Measurements from ENCODE around the gene ENDOV. TPM values are rescaled to one million over a fixed set of nuclear protein-coding genes. Genes with fewer than 3 reads are reported as not detected.

The ENDOV gene
- total RNA-seq, 1 experiment from 2014 or later = 14.1 TPM

DNA sequence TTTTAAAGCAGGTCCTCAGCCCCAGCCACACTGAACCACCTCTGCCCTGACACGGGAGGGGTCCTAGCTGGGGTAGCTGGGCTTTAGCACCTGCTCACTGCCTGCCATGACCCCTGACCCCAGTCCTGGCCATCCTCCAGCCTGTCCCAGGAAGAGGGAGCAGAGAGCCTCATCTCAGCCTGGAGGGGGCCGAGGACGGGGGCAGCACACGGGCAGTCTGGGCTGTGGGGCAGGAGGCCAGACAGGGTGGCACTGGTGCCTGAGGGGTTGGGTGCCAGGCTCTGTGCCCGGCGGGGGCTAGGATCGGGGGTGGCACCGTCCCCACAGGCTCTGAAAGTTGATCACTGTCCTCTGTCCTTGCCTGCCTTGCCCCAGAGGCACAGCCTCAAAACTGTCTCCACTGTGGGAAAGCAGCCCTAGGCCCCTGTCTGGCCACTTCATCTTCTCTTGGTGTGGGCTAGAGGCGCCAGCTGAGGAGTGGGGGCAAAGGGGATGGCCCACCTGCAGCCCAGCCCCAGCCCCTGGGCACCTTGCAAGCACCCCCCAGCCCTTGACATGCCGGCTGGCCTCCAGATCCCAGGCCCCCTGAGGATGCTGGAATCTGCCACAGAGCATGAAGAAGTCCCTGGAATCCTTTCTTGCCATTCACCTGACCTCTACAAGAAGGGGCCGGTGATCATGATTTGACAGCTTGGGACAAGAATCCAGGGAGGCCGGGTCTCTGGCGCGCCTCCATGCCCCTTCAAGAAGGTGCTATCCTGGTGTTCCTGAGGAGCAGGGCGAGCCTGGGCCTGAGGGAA is 15.7 kb downstream of the ENDOV start:
- H3K27me3 ChIP-seq (replicated peaks; ENCODE audit: insufficient read depth, low read depth, low read length, poor library complexity) = no peaks in the 10 kb centered on the region
- no peaks in the 10 kb centered on the region for H3K4me1 ChIP-seq (ENCODE audit: insufficient read depth, low read length, poor library complexity, severe bottlenecking)
- TF ChIP-seq, protein P1, sequence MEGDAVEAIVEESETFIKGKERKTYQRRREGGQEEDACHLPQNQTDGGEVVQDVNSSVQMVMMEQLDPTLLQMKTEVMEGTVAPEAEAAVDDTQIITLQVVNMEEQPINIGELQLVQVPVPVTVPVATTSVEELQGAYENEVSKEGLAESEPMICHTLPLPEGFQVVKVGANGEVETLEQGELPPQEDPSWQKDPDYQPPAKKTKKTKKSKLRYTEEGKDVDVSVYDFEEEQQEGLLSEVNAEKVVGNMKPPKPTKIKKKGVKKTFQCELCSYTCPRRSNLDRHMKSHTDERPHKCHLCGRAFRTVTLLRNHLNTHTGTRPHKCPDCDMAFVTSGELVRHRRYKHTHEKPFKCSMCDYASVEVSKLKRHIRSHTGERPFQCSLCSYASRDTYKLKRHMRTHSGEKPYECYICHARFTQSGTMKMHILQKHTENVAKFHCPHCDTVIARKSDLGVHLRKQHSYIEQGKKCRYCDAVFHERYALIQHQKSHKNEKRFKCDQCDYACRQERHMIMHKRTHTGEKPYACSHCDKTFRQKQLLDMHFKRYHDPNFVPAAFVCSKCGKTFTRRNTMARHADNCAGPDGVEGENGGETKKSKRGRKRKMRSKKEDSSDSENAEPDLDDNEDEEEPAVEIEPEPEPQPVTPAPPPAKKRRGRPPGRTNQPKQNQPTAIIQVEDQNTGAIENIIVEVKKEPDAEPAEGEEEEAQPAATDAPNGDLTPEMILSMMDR (conservative IDR thresholded peaks at IDR 0.05; ENCODE audit: low read depth, low read length) = no peak
- TF ChIP-seq EZH2 (IDR thresholded peaks at IDR 0.05; ENCODE audit: borderline replicate concordance, low read depth, low read length, poor library complexity, severe bottlenecking) = no peak
- no peak overlapping the region for H3K4me3 ChIP-seq (ENCODE audit: low read depth, low read length, poor library complexity, severe bottlenecking)
- BruUV-seq (replicated peaks) = no TSS peak
- ChIA-PET POLR2A (ENCODE audit: low non-redundant PET) (no interaction called here), CTCF (no interaction called here)
- intact Hi-C loops (cut with micrococcal nuclease; ENCODE audit: unreplicated experiment) = no loop called here
- H3K9me3 ChIP-seq (ENCODE audit: low read depth, low read length, poor library complexity, severe bottlenecking) = no peaks in the 10 kb centered on the region
- no peaks in the 10 kb centered on the region for H3K36me3 ChIP-seq (ENCODE audit: insufficient read depth, low read length, poor library complexity, severe bottlenecking)
- no peak for DNase-seq (ENCODE audit: low spot score)
- H3K27ac ChIP-seq (ENCODE audit: low read depth, low read length, poor library complexity, severe bottlenecking) = no peak overlapping the region

DNA sequence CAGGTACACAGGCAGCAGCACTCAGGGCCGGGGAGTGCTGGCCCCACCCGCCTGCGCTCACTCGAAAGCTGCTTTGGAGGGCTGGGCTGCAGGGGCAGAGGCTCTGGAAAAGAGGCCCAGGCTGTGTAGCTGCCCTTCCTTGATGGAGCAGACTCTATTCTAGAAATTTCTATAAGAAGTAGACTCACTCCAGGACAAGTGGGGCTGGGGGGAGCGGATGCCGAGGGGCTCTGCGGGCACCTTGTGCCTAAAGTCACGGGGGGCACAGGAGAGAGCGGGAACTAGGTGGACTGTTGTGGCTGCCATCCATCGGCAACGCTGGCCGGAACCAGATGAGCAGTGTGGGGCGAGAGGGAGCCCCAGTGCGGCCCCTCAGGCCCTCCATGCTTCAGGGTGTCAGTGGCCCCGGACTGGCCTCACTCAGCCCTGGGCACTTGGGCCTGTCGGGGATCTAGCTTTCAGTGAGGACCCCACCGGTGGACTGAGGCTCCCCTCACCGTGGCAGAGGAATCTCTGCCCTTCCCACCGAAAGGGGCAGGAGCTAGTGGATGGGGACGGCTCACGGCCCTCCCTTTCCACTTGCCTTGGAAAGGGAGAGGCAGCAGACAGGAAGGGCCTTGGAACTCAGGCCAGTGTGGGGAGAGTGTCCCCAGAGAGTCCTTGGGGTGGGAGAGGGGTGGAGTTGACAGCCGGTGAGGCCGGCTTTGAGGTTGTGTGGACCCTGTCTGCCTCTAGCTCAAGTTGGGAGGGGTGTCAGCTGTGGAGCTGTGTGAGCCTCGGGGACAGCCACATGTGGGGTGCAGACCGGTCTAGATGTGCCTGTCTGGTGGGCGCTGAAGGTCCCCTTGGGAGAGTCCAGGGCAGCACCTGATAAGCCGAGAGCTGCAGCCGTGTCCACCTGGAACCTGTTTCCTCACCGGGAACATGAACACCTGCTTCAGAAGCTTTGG is 16.6 kb downstream of the ENDOV start:
- H3K4me1 ChIP-seq (ENCODE audit: insufficient read depth, low read length, poor library complexity, severe bottlenecking) = no peaks in the 10 kb centered on the region

DNA sequence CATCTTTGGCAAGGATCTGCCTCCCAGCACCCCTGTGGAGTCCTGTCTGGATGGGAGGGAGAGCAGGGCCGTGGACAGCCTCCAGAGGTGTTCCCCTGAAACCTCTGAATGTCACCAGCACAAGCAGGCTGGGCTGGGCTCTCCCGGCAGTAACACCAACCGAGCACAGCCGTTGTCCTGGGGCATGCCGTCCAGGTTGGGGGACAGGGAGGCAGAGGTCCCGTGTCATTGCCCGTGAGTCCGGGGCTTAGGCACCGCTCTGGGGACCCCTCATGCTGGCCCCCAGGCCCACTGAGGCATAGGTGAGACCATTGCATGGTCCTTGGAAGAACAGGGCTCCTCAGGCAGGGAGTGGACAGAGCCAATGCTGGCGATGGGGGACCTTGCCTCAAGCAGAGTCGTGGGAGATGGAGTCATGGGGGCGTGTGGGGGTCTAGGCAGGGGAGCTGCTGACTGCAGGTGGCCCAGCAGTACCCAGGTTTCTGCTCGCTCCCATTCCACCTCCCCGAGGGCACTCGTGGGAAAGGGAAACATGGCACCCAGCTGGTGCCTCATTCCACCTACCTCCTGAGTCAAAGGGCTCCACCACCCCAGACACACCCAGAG is 17.5 kb downstream of the ENDOV start:
- intact Hi-C loops (cut with micrococcal nuclease; ENCODE audit: unreplicated experiment) = no loop called here
- no peak overlapping the region for H3K27ac ChIP-seq (ENCODE audit: low read depth, low read length, poor library complexity, severe bottlenecking)
- no peaks in the 10 kb centered on the region for H3K9me3 ChIP-seq (ENCODE audit: low read depth, low read length, poor library complexity, severe bottlenecking)
- no peak overlapping the region for H3K4me3 ChIP-seq (ENCODE audit: low read depth, low read length, poor library complexity, severe bottlenecking)
- H3K27me3 ChIP-seq (replicated peaks; ENCODE audit: insufficient read depth, low read depth, low read length, poor library complexity) = peaks cover 10% of the 10 kb centered on the region
- no peak for TF ChIP-seq EZH2 (IDR thresholded peaks at IDR 0.05; ENCODE audit: borderline replicate concordance, low read depth, low read length, poor library complexity, severe bottlenecking)
- CTCF ChIA-PET = no interaction called here
- H3K36me3 ChIP-seq (ENCODE audit: insufficient read depth, low read length, poor library complexity, severe bottlenecking) = no peaks in the 10 kb centered on the region
- DNase-seq (ENCODE audit: low spot score) = no peak
- no peaks in the 10 kb centered on the region for H3K4me1 ChIP-seq (ENCODE audit: insufficient read depth, low read length, poor library complexity, severe bottlenecking)
- BruUV-seq (replicated peaks) = no TSS peak
- POLR2A ChIA-PET (ENCODE audit: low non-redundant PET) = no interaction called here

More for the DNA sequence above, 16.6 kb downstream of the ENDOV start:
- no TSS peak for BruUV-seq (replicated peaks)
- Histone ChIP-seq H3K9me3 (ENCODE audit: low read depth, low read length, poor library complexity, severe bottlenecking) (no peaks in the 10 kb centered on the region), H3K27ac (ENCODE audit: low read depth, low read length, poor library complexity, severe bottlenecking) (no peak overlapping the region), H3K27me3 (replicated peaks; ENCODE audit: insufficient read depth, low read depth, low read length, poor library complexity) (peaks cover 3% of the 10 kb centered on the region), H3K36me3 (ENCODE audit: insufficient read depth, low read length, poor library complexity, severe bottlenecking) (no peaks in the 10 kb centered on the region), H3K4me3 (ENCODE audit: low read depth, low read length, poor library complexity, severe bottlenecking) (no peak overlapping the region)
- POLR2A ChIA-PET (ENCODE audit: low non-redundant PET) = no interaction called here
- intact Hi-C loops (cut with micrococcal nuclease; ENCODE audit: unreplicated experiment) = no loop called here
- CTCF ChIA-PET = no interaction called here
- no peak for DNase-seq (ENCODE audit: low spot score)
- TF ChIP-seq, protein P1 (conservative IDR thresholded peaks at IDR 0.05; ENCODE audit: low read depth, low read length) = no peak
- no peak for TF ChIP-seq EZH2 (IDR thresholded peaks at IDR 0.05; ENCODE audit: borderline replicate concordance, low read depth, low read length, poor library complexity, severe bottlenecking)
